Measurements from ENCODE around the gene DCC.

GRCh38 chr18:53117851-53118250 lies 777.9 kb downstream of the DCC start:
- TF ChIP-seq CTCF (IDR thresholded peaks at IDR 0.05; ENCODE audit: low read depth, low read length, poor library complexity, severe bottlenecking) = no peak
- TF ChIP-seq EZH2phosphoT487 (IDR thresholded peaks at IDR 0.05; ENCODE audit: borderline replicate concordance, low read length) = no peak
